ENCODE data around the gene MAST4.

The MAST4 gene

DNA sequence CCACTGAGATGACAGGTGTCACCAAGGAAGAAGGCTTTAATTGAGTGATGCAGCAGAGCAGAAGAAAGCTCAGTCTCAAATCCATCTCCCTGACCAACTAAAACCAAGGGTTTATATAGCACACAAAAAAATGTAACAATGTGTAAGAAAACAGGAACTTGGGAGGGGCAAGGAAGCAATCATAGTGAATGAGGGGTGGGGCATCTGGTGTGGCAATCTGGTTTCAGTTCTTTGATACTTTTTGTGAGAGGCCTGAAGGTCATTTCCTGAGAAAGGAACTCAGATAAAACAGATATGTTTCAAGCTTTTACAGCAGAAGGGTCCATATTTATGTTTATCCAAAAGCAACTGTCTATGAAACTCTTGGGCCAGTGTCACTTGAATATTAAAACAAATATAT is 580.7 kb downstream of the MAST4 start:
- no peak for DNase-seq

DNA sequence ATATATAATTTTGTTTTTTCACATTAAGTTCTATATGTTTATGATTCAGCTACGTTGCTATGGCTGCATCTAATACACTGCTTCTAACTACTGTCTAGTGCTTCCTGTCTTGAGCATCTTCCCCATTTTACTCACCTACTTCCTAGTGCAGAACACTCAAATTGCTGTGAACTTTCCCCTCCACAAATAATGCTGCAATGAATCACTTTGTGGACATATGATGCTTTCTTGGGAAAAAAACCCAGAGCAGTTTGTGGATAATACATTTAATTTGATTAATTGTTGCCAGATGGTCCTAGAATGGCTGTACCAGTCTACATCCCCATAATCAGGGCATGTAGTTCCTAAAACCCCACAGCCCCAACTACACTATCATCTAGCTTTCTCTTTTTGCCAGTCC is 581.9 kb downstream of the MAST4 start:
- DNase-seq: no peak

DNA sequence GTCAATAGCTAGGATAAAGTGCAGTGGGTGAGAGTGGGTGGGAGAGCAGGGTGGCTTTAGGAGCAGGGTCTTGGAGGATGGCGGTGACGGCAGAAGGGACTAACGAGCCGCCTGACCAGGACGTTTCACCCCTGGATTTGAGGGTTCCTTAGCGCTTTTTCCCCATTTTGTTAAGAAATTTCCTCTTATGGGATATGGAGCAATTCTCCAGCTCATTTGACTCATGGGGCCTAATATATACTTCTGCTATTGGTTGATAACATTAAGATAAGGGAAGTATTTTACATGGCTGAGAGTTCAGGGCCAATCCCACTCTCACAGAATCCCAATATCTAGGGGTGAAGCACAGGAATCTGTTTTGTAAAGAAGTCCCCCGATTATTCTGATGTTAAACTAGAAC is 582.8 kb downstream of the MAST4 start:
- no peak for DNase-seq

DNA sequence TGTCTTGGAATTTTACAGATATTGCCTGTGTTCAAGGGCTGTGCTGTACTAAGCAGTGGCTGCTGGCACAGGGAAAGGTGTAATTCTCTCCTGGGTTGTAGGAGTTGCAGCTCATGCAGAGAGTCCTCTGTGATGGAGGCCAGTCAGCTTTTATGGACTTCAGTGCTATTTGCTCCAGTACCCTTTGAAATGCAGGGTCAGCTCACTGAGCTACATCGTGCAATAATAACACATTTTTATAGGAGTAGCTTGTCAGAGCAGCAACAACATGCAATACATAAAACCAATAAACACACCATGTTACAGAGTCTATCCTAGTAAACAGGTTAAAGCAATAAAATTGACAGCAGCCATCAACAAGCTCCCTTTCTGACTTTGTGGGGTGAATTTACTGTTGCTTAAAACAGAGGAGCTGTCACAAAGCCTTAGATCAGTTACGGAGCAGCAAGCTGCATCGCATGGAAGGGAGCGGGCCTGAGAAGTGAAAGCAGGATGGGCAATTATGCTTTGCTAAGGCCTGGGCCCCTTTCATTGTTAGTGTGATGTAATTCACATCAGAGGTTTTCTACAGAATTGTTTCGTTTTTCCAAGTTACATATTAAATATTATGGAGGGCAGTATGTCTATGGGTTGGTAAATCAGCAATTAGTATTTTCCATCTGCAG is 583.6 kb downstream of the MAST4 start:
- no peak for DNase-seq

- DNase-seq: no peak
Measured at GRCh38 chr5:67181648-67182221, 585.5 kb downstream of the MAST4 start.

GRCh38 chr5:67182301-67182790 is 586.2 kb downstream of the MAST4 start:
- DNase-seq: no peak

DNA sequence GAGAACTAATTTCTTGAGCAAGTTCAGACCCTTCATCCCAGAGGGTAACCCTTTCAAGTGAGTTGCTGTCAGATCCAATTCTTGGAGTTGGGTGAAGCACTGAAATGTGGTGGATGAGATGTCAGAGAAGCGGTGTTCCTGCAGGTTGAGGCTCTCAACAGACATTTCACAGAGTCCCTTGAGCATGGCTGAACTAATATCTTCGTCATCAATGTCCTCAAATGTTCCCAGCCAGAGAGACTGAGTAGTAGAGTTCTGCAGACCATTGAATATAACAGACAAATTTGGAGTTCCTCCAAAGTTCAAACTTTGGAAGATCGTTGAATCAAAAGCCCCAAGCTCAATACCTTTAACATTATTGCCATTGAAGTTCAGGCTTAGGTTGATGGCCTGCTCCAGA is 587.7 kb downstream of the MAST4 start:
- DNase-seq: no peak

GRCh38 chr5:67187006-67187715 is 591.0 kb downstream of the MAST4 start:
- peak; percentile 32 for DNase-seq

DNA sequence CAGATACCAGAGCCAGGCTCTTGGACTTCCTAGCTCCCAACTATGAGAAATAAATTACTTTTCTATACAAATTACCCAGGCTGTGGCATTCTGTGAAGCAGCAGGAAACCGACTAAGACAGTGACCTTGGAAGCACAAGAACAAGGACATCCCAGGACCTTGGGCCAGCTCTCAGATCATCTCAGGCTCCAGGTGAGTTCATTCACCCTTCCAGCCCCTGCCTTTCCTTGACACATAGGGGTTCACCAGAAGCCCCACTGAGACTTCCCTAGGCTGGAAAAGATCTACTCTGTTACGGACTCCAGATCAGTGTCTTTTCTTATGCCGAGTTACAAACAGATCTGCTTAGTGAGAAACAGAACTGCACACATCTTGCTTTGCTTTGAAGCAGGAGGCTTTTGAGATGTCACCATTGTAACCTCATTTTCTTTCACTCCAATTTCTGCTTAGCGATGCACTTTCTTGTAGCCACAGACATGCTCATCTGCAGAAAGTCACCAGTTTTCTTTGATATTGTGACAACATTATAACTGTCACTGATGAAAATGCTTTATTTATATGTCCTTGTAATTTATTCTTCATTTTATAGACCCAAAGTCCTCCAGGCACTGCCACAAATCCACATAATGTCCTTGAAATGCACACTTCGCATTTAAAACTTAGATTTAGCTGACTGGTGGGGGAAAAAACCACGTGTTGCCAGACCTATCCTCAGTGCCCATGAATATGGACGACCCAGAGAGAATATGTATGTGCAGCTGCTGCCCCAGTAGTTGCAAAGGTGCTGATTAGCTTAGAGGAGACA is 592.3 kb downstream of the MAST4 start:
- no peak for DNase-seq

DNA sequence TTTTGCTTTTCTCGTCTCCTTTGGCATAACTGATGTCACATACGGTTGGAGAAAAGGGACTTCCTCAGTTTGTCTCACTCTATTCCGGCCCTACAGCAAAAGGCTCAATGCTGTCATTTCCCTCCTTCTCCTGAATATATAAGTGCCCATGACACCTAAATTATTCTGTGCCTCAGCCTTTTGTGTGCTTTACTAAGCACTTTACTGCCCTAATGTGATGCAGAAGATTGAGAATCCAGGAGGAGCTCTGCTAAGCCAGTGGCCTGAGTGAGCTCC is 592.8 kb downstream of the MAST4 start:
- DNase-seq: no peak

- no peak for DNase-seq
Measured at GRCh38 chr5:67189931-67190330, 593.7 kb downstream of the MAST4 start.

DNA sequence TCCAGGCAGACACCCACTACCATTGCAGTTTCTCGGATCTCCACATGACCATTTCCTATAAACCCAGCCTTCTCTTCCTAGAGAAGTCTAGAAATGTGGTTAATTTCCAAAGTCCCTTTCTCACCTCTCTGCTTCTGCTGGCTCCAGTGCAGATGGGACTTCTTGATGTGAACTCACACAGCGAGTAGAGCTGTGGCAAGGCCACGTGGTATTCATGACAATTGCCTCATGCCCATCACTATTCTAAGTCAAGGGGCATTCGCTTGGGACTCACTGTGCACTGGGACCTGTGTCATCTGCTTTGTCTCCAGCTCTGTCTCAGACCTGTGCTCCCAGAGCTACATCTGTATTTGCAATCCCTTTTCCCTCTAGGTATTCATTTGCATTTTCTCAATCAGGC is 594.2 kb downstream of the MAST4 start:
- DNase-seq: no peak

GRCh38 chr5:67190861-67191260 is 594.7 kb downstream of the MAST4 start:
- DNase-seq: no peak

GRCh38 chr5:67192719-67193438 is 596.7 kb downstream of the MAST4 start:
- no peak for DNase-seq

GRCh38 chr5:67193439-67193807 is 597.2 kb downstream of the MAST4 start:
- no peak for DNase-seq

DNA sequence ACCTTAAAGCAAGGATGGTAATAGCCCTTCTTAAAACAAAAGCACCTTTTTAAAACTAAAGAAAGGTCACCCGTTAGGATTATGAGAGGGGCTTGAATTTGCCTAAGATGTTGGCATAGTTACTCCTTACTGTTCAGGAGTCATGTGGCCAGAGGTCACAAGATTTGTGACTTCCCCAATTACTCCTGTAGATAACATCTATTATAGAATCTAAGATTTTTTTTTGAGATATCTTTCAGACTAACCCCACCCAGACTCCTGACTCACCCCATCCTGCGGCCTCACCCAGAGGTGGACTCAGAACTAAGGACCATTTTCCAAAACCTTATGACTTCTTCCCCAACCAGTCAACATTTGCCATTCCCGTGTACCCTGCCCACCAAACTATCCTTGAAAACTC is 598.0 kb downstream of the MAST4 start:
- DNase-seq: no peak

- DNase-seq: no peak
Measured at GRCh38 chr5:67195406-67196275, 599.4 kb downstream of the MAST4 start.

DNA sequence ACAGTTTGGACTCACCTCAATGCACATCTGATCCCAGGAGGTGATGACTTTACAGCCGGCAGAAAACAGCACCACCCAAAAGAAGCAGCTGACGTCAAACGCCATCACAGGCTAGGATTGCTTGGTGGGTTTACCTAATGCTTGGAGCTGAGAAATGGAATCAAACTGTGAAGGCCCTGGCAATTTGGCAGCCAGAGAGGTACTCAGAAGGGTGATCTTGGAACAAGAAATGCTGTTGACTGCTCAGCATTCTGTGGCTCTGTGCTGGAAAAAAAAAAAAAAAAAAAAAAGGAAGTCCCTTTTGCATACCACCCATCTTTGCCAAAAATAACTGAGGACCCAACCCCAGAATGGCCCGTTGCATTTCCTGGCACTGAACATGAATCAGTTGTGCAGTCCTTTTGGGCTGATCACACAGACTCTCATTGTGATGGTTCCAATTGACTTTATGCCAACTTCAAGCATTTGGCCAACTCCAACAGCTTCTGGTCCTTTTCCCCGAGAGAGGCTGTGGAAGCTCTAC is 600.4 kb downstream of the MAST4 start, which contains the start of gene CD180:
TSS of gene CD180 (minus strand) at position 263 of the 523 bp plus-strand sequence. CDS start at position 105, 158 bp downstream.
- no peak for DNase-seq

- no peak for DNase-seq
Measured at GRCh38 chr5:67197536-67197935, 601.3 kb downstream of the MAST4 start.

- no peak for DNase-seq
Measured at GRCh38 chr5:67198917-67199316, 602.7 kb downstream of the MAST4 start.

- no peak for DNase-seq
Measured at GRCh38 chr5:67199859-67200258, 603.7 kb downstream of the MAST4 start.

Data from hematopoietic multipotent progenitor cell treated with erythropoietin and hydrocortisone succinate and interleukin-3 and kit ligand, for 8 days (in vitro differentiated cells).